Retina (tissue), 1 donor: ENCODE data around the gene FAM229A.

Experiments used
- DNase-seq: peaks from one replicate; pipeline ENCODE4 v3.0.0-alpha.2; 2016

The FAM229A gene

DNA sequence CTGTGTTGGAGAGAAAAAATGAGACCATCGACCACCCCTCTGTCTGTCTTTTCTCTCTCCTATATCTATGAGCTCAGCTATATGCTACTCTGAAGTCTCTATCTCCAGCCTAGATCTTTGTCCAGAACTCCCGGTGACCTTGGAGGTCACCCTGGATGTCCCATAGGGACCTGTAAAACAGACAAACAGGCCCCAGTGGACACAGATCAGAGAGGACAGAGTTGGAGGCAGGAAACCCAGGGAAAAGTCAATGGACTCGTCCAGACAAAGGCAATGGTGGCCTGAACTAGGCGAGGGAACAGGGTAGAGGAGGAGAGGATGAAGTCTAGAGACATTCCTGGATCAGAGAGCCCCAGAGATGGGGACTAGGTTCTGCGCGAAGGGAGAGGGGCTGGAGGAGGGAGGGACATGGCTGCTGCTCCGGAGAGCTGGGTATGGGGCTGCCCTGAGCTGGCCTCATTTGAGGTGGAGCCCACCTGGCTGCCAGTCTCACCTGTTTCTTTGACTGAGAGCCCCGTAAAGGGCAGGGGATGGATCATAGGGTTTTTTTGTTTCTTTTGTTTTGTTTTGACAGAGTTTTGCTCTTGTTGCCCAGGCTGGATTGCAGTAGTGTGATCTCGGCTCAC is 15.6 kb downstream of the FAM229A start:
- DNase-seq: no peak

DNA sequence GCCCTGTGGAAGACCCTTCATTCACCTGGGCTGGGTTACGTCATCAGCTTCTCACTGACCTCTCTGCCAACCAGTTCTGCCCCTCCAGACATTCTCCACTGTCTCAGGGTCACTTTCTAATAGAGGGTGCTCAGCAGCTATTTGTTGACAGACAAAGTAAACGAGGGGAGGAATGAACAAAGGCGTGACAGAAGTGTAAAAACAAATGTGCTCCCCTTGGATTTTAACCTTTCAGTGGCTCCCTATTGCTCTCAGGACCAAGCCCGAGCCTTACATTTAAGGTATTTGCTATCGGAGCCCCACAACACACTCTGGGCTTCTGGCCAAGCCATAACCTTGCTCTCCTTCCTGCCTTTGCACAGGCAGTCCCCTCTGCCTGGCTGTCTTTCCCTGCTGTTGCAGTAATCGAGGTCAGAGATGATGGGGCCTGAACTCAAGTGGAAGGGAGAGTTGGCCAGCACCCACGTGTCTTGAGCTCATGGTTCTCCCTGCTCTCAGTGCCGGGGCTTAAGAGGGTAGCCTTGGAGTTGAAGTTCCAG is 16.9 kb downstream of the FAM229A start:
- DNase-seq: no peak

DNA sequence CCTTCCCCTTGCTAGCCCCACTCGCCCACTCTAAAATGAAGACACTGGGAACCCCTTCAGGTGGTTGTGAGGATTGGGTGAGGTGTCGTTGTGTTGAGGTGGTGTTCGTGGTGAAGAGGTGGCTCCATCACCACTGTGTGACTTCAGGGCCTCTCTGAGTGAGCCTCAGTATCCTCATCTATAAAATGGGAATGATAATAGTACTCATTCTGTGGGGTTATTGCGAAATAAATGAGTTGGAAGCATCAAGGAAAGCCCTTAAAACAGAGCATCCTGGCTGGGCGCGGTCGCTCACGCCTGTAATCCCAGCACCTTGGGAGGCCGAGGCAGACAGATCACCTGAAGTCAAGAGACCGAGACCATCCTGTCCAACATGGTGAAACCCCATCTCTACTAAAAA is 19.6 kb downstream of the FAM229A start:
- no peak for DNase-seq

DNA sequence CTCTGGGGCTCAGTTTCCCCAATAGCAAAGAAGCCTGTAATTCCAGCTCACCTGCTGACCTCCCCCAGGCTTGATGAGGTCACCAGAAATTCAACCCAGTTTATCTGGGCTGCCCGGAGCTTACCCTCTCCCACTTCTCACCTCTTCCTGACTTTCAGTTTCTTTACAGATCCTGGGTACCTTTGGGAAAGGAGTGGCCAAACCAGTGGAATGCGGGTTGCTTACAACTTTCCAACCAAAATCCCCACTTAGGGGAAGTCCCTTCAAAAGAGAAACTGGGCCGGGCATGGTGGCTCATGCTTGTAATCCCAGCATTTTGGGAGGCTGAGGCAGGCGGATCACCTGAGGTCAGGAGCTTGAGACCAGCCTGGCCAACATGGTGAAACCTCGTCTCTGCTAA is 20.3 kb downstream of the FAM229A start:
- no peak for DNase-seq

DNA sequence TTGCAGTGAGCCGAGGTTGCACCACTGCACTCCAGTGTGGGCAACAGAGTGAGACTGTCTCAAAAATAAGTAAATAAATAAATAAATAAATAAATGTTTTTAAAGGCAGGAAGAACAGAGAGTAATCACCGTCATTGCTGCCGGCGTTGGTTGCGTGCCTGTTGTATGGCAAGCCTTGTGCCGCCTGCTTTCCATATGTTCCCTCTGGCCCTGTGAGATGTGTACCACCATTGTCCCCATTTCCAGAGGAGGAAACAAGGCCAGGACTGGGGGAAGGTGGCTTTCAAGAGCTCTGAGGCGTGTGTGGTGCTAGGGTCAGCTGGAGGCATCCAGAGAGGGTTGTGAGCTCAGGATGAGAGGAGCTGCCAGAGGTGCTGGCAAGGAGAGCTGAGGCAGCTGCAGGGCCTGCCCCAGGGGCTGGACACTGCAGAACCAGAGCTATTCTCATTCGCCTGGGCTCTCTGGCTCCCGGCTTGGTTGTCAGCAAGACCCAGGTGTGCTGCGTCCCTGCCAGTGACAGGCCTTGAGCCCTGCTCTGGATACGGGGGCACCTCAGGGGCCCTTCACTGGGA is 21.0 kb downstream of the FAM229A start:
- DNase-seq: no peak

DNA sequence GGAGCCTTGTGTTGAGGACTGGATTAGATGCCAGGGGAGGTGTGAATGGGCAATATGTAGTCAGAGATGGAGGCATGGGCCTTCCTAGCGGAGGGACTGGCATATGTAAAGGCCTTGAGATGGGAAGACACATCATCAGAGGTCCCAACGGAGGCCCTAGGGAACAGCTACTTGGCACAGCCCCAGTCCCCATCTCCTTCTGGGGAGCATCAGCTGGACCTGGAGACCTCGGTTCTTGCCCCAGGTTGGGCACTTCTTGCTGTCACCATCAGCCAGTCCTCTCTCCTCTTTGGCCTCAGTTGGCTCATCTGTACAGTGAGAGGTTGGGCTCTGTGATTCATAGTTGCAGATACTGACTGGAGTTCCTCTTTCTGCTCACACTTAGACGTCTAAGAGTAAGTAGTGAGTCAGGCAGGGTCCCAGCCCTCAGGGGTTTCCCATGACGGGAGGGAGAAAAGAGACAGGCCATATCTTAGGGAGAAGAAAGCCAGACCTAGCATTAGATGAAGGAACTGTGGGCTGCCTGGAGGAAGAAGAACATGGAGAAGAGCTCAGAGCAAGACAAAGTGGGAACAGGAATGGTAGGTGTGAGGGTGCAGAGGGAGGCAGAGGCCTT is 22.8 kb downstream of the FAM229A start:
- no peak for DNase-seq

DNA sequence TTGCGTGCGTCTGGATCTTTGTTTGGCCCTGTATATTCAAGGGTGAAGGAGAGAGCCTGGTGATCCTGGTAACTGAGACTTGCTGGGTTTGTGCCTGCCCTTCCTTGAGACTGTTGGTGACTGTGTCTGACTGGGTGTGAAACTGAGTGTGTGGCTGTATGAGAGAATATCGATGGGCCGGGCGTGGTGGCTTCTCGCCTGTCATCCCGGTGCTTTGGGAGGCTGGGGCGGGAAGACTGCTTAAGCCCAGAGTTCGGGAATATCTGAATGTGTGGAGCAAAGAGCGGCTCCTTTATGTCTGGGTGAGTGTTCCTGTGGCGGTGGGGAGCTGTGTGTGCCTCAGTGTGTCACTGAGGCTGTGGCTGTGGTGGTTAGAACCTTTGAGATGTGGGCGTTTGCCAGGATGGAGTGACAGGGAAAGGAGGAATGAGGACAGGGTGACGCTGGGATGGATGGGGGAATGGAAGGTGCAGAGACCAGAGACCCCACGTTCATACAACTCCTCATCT is 23.6 kb downstream of the FAM229A start:
- DNase-seq: no peak

DNA sequence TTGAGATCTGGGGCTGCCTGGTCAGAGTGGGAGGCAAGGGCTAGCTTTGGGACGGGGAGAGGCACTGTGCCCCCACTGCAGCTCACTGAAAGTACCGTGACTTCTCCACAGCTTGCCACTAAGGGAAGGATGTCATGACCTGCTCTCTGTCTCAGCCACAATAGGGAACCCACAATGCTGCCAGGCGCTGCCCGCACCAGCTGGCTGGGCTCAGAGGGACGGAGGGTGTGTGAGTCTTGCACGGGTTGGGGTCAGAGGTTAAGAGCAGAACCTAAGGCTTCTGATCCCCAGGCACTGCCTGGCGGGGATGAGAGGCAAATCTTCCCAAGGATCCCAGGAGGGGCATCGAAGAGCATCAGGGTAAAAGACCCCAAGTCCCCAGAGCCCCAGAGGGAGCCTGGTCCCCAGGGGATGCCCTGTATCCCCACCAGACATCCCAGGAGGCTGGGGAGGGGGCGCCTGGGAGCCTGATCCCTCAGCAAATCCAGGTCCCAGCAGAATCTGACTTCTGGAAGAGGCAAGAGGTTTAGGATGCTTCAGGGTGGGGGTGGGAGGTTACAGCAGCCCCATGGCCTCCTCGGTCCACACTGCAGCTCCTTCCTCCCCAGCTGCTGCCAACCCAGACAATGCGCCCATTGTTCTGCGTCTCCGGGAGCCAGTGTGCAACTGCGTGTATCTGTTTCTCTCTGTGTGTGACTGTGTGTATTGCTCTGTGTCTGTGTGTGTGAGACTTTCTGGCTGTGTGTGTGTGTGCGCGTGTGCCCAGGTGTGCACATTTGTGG is 24.2 kb downstream of the FAM229A start:
- DNase-seq: peak; percentile 81

DNA sequence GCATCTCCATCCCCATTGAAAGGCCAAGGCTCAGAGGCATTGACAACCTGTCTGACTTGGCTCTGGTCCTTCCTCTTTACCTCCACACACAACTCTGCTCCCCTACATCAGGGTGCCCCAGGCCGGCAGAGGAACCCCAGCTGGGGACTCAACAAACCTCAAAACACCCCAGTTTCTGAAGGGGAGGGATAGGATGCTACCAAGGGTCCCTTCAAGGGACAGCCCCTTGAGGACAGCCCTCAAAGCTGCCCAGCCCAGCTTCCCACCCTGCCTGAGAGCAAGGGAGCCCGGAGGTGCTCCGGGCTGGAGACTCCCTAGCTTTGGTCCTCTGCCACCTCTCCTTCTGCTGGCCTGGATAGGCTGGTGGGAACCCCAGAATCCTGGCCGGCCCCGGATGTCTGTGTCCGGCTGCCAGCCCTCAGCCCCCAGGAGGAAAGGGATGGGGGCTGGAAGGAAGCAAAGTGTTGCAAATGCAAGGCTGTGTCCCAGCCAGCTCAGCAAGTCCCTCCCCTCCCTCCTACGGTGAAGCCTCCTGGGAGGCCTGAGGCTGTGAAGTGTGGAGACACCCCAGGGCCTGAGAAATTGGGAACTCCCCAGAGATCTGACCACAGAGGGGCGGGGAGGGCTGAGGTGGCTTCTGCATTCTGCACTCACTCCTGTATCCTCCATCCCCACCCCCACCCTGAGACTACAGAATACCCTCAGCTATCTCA is 25.2 kb downstream of the FAM229A start:
- DNase-seq: no peak

DNA sequence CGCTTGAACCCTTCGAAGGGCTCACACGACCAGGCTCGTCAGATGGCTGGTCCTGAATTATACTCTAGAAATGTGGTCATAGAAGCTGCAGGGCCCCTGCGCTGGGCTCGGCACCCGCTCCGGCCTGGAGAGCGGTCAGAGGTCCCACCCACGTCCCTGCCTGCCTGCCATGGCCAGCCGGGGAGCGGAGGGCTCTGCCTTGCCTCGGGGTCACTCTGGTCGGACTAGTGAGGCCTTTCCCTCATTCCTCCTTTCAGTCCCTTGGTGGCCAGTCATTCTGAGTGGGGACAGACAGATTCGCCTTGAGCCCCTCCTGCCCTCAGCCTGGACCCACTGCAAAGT is 25.7 kb downstream of the FAM229A start:
- DNase-seq: no peak

DNA sequence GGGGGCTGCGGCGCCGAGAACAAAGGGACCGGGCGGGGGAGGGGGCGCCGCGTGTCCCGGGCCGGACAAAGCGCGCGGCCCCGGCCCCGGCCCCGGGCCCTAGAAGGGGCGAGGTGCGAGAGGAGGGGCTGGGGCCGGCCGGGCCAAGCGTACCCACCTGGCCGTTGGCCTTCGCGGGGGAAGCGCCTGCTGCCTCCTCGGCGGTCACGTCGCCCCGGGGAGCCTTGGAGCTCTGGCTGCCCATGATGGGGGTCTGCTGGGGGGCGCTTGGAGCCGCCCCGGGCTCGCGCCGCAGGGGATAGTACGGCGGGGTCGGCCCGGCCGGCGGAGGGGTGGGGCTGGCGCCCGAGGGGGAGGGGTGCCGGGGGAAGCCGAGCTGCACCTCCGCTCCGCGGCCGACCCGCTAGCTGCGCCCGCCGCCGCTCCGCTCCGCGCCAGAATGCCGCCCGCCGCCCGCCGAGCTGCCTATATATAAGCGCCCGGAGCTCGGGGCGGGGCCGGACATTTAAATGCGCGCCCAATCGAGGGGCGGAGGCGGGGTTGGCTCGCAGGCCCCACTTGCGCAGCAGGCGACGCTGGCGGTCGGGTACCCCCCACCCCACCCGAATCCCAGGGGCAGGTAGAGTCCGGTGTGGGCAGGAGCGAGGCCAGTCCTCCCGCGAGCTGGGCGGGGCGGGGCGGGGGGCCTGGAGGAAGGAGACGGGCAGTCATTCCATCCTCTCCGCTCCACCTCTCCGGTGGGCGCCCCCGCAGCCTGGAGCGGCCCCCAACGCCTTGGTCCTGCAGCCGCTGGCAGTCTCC is 26.3 kb downstream of the FAM229A start, which contains the start of gene MARCKSL1:
TSS of gene MARCKSL1 (minus strand) at position 444 of the 801 bp plus-strand sequence. CDS start at position 244, 200 bp downstream.
- DNase-seq: peak; percentile 93

DNA sequence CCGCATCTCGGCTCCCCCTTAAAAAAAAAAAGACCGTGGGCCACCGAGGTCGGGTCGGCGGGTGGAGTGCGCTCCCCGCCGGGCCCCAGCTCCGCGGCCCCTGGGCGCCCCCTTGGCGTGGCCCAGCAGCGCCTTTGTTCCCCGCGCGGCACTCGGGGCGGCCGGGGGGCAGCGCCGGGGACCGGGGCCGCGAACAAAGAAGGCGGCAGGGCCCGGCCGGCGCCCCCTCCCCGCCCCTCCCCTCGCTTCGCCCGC is 26.8 kb downstream of the FAM229A start:
- DNase-seq: no peak

DNA sequence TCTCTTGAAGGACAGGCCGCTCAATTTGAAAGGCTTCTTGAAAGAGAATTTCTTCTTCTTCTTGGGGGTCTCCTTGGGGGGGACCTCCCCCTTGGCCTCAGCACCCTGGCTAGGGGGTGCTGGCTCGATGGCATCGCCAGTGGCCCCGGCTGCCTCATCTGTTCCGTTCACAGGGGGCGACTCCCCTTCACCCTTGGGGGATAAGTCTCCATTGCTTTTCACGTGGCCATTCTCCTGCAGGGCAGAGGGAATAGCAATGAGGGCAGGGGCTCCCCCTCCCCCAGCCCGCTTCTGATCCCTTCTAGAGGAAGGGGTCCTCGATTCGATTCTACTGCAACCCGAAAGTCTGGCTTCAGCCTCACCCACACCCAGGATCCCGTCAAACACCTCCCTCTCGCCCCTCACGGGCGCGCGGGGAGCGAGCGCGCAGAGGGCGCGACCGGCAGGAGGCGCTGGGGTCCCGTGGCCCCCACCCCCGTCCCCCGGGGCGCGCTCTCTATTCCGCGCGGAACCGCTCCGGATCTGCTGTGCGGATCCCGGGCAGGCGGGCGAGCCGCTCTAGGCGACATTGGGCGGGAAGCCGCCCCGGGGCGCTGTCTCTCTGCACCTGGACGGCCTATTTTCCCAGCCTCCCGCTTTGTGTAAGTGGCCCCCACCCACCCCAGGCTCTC is 27.3 kb downstream of the FAM229A start:
- DNase-seq: peak; percentile 87

DNA sequence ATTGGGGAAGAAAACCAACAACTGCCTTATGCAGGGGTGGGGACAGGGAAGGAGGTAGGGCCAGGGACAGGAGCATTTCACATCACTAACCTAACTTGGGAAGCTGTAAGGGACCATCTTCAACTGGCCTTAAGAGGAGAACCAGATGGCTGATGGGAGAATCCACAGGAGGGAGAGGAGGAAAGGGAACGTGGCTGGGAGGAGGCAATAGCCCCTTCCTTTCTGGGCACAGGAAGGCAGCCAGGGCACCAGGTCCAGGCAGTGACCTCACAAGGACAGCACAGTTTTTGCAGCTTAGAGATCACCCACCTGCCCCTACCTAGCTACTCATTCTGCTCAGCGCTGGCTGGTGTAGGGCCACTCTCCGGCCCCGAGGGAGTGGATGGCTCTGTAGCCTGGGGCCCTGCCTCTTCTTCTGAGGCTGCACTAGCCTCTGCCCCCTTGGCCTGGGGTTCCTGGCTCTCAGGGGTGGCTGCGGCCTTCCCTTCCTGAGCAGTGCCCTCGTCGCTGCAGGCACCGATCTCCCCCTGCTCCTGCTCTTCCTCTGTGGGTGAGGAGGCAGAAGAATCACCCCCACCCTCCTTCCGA is 27.9 kb downstream of the FAM229A start:
- DNase-seq: no peak

DNA sequence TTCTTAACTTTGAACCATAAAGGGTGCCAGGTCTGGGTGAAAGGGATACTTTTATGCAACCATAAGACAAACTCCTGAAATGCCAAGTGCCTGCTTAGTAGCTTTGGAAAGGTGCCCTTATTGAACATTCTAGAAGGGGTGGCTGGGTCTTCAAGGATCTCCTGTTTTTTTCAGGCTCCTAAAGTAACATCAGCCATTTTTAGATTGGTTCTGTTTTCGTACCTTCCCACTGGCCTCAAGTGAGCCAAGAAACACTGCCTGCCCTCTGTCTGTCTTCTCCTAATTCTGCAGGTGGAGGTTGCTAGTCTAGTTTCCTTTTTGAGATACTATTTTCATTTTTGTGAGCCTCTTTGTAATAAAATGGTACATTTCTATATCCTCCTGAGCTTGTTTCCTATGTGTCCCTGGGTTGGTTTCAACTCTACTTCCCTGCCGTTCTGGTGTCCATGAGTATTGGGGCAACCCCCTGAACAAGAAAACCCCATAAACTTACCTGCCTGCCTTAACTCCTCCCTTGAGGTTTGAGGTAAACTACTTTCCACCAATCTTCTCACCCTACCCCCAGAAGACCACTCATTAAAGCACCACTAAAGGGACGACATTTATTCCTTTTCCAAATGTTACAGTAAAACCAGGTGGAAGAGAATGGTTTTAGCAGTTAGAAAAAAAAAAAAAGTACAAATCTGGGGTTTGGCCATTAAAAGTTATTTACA is 28.9 kb downstream of the FAM229A start:
- DNase-seq: no peak

DNA sequence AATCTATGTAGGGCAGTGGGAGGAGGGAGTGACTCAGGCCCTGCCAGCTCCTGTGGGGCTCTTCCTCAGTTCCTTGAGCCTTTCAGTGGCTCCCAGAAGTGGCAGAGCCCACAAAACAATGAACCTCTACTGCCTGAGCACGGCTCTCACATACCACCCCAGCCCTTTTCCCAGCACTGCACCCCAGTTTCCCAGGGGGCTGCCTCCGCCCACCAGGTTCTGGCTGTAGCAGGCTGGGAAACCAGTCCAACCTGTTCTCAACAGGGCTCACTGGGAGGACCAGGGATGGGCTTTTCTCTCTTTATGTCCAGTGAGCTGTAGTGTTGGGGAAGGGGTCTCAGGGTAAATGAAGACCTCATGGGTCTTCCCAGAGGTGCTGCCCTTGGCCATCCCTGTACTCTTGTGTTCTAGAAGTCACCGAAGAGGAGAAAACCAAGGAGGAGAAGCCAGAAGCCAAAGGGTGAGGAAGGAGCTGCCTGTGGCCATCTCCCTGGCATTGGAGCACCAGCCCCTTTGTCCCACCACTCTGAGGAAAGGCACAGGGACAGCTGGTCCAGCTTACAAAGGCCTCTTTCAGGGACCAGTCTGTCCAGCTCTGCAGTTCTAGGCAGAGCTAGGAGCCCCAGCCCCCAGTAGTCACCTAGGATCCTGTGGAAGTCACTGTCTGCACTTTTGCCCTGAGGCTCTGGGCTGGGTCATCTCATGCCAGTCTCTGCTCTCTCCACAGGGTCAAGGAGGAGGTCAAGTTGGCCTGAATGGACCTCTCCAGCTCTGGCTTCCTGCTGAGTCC is 29.8 kb downstream of the FAM229A start:
- DNase-seq: no peak

DNA sequence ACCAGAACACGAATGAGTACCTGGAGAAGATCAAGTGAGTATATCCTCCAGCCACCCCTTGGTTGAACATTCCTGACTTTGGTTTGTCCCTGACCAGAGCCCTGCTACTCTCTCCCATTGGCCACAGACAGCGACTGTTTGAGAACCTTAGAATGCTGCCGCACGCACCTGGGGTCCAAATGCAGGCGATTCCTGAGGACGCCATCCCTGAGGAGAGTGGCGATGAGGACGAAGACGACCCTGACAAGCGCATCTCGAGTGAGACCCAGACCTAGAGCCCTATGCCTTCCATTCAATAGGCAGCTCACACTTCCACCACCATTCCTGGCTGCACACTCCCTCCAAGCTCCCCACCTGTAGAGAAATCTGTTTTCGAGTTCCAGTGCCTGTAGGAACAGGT is 30.7 kb downstream of the FAM229A start:
- DNase-seq: no peak

DNA sequence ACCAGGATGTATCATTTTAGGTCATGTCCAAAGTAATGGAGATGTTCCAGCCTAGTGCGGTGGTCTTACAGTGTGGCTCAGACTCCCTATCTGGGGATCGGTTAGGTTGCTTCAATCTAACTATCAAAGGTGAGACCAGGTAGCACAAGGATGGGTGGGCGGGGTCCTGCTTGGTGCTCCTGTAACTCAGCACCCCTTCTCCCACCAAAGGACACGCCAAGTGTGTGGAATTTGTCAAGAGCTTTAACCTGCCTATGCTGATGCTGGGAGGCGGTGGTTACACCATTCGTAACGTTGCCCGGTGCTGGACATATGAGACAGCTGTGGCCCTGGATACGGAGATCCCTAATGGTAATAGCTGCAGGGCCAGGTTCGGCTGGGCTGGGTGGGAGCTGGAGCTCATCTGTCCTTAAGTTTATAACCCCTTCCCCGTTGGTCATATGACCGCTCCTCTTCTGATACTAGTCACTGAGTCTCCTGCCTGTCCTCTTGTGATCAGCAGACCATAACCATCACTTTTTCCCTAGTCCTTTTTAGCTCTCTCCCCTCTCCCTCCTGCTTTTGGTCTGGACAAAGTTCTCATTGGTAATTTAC is 31.6 kb downstream of the FAM229A start:
- no peak for DNase-seq

DNA sequence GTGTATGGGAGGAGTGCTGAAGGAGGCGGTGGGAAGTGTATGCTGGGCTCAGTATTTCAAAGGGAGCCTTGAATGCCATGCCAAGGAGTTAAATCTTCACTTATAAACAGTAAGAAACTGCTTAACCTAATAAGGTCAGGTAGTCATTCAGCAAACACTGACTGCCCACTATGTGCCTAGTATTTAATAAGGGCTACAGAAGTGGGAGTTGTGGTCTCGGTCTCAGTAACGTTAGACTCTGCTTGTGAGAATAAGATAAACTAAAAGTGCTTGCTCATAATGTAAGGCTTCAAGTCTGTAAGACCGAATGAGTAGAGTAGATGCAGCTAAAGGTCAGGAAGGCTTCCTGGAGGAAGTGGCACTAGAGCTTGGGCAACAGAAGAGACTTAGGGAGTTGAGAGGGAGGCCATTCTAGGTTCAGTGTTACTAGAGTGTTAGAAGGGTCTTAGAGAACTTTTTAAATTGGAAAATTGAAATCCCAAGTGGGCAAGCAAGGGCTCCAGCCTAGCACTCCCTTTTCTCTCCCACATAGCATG is 32.3 kb downstream of the FAM229A start:
- DNase-seq: no peak
